Fibroblast of gingiva (primary cell): Measurements from ENCODE around the gene DNPH1.

Experiments used
- DNase-seq: peaks from one replicate; pipeline ENCODE4 v3.0.0-alpha.2; 2011; ENCODE audit warnings: low read depth

Gene DNPH1

DNA sequence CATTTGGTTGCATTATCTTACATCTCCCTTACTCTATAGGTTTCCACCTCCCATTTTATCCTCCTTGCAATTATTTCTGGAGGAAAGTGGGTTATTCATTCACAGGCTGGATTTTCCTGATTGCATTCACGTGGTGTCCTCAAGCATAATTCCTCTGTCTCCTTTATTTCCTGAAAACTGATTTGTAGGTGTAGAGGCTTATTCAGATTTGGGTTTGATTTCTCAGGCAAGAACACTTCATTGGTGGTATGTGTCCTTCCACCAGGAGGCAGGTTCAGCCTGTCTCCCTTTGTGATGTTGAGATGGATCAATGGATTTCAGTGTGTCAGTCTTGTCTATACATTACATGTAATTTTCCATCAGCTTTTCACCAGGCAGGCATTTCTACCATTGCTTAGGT is 17.3 kb downstream of the DNPH1 start:
- no peak for DNase-seq

DNA sequence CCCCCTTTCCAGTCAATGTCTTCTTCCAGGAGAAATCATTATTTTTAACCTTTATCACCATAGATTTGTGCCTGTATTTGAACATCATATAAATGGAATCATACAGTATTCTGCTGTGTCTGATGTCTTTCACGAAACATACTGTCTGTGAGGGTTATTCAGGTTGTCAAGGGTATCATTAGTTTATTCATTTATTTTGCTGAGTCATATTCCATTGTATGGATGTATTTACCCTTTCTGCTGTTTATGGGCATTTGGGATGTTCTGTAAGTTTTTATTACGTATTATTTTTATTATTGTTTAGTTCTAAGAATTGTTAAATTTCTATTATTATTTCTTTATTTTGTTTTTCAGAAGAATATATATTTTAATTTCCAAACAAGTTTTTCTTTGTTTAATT is 22.0 kb downstream of the DNPH1 start:
- no peak for DNase-seq

DNA sequence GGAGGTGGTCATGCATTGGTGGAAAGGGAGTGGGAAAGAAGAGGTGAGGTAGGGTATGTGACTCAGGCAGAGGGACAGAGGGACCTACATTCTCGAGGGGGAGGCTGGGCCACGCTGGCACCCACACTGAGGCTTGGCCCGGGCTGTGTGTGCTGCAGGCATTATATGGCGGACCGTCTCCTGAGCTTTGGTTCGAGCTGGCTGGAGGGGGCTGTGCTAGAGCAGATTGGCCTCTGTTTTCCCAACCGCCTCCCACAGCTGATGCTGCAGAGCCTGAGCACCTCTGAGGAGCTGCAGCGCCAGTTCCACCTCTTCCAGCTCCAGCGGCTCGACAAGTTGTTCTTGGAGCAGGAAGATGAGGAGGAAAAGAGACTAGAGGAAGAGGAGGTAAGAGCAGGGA is 23.4 kb downstream of the DNPH1 start:
- DNase-seq = no peak

DNA sequence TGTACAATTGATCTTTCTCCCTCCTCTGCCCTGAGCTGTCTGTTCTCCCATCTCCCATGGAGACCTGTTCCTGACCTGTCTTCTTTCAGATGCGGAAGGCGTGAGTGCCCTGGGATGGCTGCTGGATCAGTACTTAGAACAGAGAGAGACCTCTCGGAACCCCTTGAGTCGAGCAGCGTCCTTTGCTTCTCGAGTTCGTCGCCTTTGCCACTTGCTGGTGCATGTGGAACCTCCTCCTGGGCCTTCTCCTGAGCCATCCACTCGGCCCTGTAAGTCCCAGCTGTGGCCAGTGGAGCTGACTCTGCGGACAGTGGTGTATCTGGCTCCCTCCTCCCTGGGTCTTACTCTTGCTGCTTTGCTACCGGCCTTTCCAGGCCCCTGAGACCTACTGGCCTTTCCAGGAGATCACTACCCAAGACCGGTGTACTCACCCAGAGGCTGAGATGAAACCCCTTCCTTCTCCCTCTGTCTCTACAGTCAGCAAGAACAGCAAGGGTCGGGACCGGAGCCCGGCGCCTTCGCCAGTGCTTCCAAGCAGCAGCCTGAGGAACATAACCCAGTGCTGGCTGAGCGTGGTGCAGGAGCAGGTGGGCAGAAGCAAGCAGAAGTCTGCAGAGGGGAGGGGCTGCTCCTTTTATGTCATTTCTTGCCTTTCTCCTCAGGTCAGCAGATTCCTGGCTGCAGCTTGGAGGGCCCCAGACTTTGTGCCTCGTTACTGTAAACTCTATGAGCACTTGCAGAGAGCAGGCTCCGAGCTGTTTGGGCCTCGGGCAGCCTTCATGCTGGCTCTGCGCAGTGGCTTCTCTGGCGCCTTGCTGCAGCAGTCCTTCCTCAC is 24.8 kb downstream of the DNPH1 start:
- no peak for DNase-seq

DNA sequence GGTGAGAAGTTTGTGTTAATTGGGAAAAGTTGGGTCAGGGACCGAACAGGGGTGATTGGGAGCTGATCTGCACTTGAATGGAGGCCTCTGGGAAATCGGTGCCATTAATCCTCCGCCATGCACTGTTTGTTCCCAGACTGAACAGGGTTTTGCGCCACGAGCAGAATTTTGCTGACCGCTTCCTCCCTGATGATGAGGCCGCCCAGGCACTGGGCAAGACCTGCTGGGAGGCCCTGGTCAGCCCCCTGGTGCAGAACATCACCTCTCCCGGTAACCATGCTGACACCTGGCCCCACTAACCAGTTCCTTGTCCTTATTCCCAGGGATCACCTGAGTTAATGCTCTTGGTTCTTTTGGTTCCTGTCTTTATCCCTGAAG is 25.6 kb downstream of the DNPH1 start:
- DNase-seq = no peak

DNA sequence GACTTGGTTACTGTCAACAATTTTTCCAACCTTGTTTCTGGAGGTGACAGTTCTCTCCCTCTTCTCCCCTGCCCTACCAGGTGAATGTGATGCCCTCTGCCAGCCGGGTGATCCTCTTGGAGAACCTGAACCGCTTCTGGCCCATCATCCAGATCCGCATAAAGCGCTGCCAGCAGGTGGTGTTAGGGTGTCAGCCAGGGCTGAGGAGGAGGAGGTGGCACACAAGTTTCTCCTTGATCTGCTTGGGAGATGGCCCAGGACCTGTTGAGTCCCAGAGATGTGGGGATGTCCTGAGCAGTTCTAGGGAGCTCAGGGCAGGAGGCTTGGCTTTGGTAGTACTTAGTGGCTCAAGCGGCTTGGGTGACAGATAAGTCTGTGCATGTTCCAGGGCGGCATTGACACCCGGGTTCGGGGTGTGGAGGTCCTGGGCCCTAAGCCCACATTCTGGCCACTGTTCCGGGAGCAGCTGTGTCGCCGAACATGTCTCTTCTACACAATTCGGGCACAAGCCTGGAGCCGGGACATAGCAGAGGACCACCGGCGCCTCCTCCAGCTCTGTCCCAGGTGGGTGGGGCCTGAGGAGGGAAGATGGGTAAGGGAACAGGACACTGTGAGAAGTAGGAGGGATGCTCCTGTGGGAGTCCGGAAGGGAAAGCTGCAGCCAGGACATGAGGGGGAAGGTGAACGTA is 26.1 kb downstream of the DNPH1 start:
- no peak for DNase-seq

DNA sequence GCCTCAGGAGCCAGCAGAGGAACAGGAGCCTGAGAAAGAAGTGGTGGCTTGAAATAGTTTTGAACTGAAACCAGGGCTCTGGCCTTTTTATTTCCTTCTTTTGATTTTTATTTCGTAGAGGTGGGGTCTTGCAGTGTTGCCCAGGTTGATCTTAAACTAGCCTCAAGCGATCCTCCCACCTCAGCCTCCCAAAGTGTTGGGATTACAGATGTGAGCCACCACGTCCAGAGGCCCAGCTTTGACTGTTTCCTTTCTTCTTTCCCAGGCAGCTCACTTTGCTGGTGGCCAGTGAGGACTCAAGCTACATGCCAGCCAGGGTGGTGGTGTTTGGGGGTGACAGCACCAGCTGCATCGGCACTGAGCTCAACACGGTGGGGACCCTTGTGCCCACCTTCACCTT is 26.8 kb downstream of the DNPH1 start:
- no peak for DNase-seq

DNA sequence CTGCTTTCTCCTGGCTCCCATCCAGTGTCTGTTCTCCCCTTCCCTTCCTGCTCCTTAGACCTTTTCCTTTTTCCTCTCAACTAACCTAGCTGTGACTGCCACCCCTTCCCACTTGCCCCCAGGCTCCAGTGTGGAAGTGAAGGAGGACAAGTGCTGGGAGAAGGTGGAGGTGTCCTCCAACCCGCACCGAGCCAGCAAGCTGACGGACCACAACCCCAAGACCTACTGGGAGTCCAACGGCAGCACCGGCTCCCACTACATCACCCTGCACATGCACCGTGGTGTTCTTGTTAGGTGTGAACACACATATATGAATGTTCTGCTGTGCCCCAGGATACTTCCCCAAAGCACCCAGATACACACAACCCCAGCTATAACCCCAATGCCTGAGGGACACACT is 28.7 kb downstream of the DNPH1 start:
- DNase-seq = no peak

DNA sequence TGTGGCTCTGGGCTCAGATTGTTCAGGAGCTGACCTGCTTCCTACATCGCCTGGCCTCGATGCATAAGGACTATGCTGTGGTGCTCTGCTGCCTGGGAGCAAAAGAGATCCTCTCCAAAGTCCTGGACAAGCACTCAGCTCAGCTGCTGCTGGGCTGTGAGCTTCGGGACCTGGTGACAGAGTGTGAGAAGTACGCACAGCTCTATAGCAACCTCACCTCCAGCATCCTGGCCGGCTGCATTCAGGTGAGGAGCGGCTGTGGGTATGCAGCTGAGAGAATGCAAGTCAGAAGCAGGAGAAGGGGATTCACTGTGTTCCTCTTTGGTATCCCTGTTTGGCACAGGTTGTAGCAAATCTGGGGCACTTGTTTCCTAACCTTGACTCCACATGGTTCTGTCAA is 29.4 kb downstream of the DNPH1 start:
- no peak for DNase-seq

DNA sequence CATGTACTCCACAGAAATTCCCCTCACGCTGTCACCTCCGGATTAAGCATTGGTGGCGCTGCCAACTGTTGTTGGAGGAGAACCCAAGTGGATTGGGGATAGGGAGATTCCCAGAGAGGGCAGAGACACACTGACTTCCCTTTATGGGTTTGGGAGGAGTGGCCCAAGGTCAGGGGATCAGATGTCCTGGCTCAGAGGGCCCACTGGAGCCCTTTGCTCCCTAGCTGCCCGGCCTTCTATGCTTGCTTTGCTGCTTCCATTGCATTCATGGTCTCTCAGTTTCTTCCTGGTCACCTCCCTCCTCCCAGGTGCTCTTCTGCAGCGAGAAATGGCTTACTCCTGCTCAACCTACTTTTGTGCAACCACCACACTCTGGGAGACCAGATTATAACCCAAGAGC is 32.9 kb downstream of the DNPH1 start:
- no peak for DNase-seq

DNA sequence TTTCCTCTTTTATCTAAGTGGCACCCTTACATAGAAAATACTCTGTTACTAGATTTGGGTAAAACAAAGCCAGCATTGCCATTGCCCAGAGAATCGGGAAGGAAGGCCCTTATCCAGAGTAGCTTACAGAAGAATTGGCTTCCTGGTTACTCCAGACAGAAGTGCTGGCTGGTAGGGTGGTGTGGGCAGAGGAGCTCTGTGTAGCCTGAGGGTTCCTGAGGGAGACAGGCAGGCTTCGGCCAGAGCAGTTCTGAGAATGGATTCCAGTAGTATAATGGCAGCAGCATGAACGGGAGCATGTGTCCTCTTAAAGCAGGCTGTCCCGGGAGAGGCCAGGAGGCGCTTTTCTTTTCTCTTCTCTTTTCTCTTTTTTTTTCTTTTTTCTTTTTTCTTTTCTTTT is 35.4 kb downstream of the DNPH1 start:
- no peak for DNase-seq

DNA sequence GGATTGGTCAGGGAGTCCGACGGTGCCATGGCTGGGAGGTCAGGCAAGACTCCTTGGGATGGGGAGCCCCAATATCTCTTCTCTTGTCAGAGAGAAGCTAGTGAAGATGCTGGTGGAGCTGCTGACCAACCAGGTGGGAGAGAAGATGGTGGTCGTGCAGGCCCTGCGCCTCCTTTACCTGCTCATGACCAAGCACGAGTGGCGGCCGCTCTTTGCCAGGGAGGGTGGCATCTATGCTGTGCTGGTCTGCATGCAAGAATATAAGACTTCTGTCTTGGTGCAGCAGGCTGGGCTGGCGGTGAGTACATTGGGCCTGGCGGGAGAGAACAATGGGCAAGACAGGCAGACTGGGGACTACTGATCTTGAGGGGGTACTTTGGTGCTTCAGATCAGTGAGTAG is 36.4 kb downstream of the DNPH1 start:
- DNase-seq = no peak

DNA sequence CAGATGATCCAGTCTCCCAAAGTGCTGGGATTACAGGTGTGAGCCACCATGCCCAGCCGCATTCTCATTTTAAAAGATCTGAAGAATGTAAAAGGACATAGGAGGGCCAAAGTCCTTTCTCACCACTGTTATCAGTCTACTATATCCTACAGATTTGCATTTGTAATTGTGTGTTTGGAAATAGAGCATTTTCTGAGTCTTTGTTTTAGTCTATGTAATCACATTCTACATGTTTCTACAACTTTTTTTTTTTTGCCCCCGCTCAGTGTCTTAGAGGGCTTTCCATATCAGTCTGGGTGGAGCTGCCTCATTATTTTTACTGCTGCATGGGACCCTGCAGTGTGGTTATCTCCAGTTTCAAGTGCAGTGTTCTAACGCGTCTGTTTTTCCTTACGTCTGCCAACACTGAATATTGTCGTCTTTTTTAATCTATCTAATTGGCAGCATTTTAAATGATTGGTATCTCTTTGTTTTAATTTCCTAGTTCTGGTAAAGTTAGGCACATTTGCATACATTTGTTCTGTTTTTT is 39.4 kb downstream of the DNPH1 start:
- no peak for DNase-seq

DNA sequence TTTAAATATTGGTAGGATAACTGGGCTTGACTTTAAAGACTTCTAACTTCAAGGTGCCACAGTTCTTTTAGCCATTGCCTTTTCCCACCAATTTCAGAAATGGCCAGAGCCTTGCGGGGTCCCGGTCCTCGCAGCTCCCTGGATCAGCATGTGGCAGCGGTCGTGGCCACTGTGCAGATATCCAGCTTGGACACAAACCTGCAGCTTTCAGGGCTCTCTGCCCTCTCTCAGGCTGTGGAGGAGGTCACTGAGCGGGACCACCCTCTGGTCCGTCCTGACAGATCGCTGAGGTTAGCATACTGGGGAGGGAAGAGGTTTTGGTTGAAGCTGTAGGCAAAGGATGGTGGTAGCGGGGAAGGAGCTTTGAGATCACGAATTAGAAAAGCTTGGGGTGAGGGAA is 40.9 kb downstream of the DNPH1 start:
- DNase-seq = no peak

DNA sequence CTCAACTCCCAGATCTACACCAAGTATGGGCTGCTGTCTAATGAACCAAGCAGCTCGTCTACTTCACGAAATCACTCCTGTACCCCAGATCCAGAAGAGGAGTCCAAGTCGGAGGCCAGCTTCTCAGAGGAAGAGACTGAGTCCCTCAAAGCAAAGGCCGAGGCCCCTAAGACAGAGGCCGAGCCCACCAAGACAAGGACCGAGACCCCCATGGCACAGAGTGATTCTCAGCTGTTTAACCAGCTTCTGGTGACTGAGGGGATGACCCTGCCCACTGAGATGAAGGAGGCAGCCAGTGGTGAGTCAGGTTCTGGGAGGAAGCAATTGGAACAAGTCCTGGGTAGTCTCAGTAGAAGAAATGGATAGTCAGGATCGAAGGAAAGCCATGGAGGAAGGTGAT is 41.5 kb downstream of the DNPH1 start:
- DNase-seq = no peak

DNA sequence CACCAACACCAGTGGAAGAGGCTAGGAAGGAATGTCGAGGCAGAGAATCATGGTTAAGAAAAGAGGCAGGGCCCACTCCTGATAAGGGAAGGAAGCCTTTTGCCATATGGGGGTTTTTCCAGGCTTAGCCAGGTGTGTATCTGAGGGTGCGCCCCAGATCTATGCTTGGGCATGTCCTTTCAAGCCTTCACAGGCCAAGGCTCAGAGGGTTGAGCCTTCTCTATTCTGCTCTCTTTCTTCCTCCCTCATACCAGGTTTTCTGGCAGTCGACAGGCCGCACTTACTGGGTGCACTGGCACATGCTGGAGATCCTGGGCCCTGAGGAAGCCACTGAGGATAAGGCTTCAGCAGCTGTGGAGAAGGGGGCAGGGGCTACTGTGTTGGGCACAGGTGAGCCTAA is 42.6 kb downstream of the DNPH1 start:
- DNase-seq = no peak

DNA sequence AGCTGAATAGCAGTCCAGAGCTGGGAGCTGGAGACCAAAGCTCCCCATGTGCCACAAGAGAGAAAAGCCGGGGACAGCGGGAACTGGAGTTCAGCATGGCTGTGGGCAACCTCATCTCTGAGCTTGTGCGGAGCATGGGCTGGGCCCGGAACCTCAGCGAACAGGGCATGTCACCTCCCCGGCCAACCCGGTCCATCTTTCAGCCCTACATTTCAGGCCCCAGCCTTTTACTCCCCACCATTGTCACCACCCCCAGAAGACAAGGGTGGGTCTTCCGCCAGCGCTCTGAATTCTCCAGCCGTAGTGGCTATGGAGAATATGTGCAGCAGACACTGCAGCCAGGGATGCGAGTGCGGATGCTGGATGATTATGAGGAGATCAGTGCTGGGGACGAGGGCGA is 43.3 kb downstream of the DNPH1 start:
- no peak for DNase-seq

DNA sequence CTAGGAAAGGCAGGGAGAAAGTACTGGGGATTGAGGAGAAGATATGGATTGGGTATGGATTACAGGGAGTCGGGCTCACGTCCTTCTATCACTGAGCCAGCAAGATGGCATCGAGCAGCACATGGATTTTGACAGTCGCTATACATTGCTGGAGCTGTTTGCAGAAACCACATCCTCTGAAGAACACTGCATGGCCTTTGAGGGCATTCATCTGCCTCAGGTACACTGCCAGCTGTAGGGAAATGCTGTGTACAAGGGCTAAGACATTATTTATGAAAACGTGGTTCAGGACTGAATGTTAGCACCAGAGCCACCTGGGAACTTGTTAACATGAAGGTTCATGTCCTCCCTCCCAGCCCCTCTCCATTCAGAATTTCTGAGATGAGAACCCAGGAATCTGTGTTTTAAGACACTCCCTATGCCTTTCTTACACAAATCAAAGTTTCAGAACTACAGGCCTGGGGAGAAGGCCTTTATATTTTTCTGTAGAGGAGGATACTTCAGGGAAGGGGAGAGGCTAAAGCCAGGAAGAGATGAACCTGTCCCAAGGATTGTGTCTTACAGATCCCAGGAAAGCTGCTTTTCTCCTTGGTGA is 43.8 kb downstream of the DNPH1 start:
- DNase-seq = no peak

DNA sequence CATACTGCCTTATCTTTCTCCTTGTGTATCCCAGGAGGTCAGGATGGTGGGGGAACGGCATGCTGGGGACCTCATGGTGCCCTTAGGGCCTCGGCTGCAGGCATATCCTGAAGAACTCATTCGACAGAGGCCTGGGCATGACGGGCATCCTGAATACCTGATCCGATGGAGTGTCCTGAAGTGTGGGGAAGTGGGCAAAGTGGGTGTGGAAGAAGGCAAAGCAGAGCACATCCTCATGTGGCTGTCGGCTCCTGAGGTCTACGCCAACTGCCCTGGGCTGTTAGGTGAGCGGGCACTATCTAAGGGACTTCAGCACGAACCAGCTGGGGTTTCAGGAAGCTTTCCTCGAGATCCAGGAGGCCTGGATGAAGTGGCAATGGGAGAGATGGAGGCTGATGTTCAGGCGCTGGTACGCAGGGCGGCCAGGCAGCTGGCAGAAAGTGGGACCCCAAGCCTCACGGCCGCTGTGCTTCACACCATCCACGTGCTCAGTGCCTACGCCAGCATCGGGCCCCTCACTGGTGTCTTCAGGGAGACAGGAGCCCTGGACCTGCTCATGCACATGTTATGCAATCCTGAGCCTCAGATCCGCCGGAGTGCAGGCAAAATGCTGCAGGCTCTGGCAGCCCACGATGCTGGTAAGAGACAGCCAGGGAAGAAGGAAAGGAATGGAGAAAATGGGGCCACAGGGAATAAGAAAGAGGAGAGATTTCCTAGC is 44.9 kb downstream of the DNPH1 start:
- no peak for DNase-seq

DNA sequence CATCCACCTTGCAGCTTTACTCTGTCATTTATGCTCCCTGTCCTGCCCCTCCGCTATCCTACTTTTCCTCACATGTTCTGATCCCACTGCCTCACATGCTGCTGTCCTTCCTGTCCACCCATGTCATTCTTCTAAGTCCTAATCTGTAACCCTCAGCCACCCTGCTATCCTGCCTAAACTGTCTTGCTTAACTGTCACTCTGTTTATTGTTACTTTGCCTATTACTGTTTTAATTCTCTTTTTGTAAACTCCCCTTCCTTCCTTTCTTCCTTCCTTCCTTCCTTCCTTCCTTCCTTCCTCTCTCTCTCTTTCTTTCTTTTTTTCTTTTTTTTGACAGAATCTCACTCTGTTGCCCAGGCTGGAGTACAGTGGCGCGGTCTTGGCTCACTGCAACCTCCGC is 45.8 kb downstream of the DNPH1 start:
- DNase-seq = no peak

DNA sequence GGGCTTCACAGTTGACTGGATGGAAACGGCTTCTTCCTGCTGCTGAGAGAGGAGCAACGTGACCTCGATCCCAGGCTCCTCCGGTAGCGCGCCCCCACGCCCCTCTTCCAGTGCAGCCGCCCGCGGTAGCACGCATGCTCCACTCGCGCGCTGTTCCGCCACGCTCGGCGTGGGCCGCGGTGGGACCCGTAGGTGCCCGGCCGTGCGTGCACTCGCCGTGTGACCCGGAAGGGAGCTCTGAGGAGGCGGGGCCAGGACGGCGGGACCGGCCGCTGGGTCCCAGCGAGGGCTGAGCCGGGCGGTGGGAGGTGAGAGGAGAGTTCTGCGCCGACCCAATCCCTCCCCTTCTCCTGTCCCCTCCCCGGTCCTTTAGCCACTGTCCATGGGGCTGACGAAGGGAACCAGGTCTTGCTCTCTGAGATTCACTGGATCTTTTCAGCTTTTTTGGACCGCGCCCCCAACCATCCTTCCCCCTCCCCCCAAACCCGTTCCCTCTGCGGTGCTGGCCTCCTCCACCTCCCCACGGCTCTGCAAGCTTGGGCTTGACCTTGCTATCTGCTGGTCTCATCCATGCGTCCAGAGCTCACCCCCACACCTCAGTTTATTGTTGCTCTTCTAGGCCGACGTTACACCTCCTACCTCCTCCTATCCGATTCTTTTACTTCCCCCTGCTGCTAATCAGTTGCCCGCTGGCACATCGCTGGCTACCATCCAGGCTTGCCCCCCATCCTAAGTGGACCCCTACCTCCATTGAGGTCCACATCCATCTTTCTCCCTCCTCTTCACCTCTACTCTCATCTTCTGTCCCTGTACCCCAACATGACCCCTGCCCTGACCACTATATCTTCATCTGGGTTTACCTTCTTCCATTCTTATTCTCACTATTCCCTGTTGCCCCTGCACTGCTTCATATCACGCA is 47.1 kb downstream of the DNPH1 start, which contains the start of gene CUL9:
CUL9 (plus strand) TSS at position 255 of the 919 bp plus-strand sequence. CDS start 2,115 bp downstream, outside the sequence.
- DNase-seq = peak; percentile 73
